ENCODE data around the gene ULK4.
"Not testable (repeated sequence)": the region's sequence is repeated elsewhere in the genome, so short reads cannot be mapped to it uniquely, and the experiment has no call there.

Gene ULK4

GRCh38 chr3:41565948-41566514 lies 395.9 kb downstream of the ULK4 start:
- no peak for DNase-seq

- DNase-seq, result no peak
Measured at GRCh38 chr3:41565003-41565402, 396.9 kb downstream of the ULK4 start.

GRCh38 chr3:41556245-41556644 lies 405.7 kb downstream of the ULK4 start:
- DNase-seq, result not testable (repeated sequence)

GRCh38 chr3:41532976-41533375 lies 428.9 kb downstream of the ULK4 start:
- DNase-seq, result no peak

- DNase-seq, result no peak
Measured at GRCh38 chr3:41526995-41527573, 434.8 kb downstream of the ULK4 start.

GRCh38 chr3:41525303-41526064 lies 436.4 kb downstream of the ULK4 start:
- no peak for DNase-seq

- no peak for DNase-seq
Measured at GRCh38 chr3:41523897-41524296, 438.0 kb downstream of the ULK4 start.

- DNase-seq, result no peak
Measured at GRCh38 chr3:41522612-41523011, 439.3 kb downstream of the ULK4 start.

- DNase-seq, result no peak
Measured at GRCh38 chr3:41521010-41521655, 440.8 kb downstream of the ULK4 start.

GRCh38 chr3:41519746-41520145 lies 442.2 kb downstream of the ULK4 start:
- DNase-seq, result no peak

- DNase-seq, result no peak
Measured at GRCh38 chr3:41518626-41519025, 443.3 kb downstream of the ULK4 start.

GRCh38 chr3:41508063-41508696 lies 453.7 kb downstream of the ULK4 start:
- DNase-seq, result no peak

GRCh38 chr3:41507336-41508062 lies 454.4 kb downstream of the ULK4 start:
- no peak for DNase-seq

- DNase-seq, result no peak
Measured at GRCh38 chr3:41503998-41504623, 457.8 kb downstream of the ULK4 start.

GRCh38 chr3:41502481-41502880 lies 459.4 kb downstream of the ULK4 start:
- DNase-seq, result no peak

- DNase-seq, result no peak
Measured at GRCh38 chr3:41502023-41502422, 459.9 kb downstream of the ULK4 start.

GRCh38 chr3:41498847-41499246 lies 463.1 kb downstream of the ULK4 start:
- DNase-seq, result no peak

- no peak for DNase-seq
Measured at GRCh38 chr3:41490360-41490759, 471.5 kb downstream of the ULK4 start.

- DNase-seq, result no peak
Measured at GRCh38 chr3:41489231-41489630, 472.7 kb downstream of the ULK4 start.

GRCh38 chr3:41488501-41488900 lies 473.4 kb downstream of the ULK4 start:
- no peak for DNase-seq

GRCh38 chr3:41485484-41485883 lies 476.4 kb downstream of the ULK4 start:
- DNase-seq, result no peak

GRCh38 chr3:41482134-41482533 lies 479.8 kb downstream of the ULK4 start:
- no peak for DNase-seq

All from EL (cell line).